Mucosa of rectum (tissue), 2 donors: ENCODE measurements around the gene NCS1.

Experiments
- H3K27ac ChIP-seq, 2 donors: one replicate each; pipeline ENCODE4 v1.7.0; 2013; ENCODE audit warnings: inconsistent platforms in 2 of 2, low read depth in 2 of 2, low read length in 2 of 2
- H3K27me3 ChIP-seq, 2 donors: one replicate each; pipeline ENCODE4 v1.7.0; 2013; ENCODE audit warnings: low read length in 2 of 2; ENCODE audit not compliant: control insufficient read depth in 2 of 2, insufficient read depth in 2 of 2
- H3K36me3 ChIP-seq, 2 donors: one replicate each; pipeline ENCODE4 v1.7.0; 2013; ENCODE audit warnings: low read length in 2 of 2; ENCODE audit not compliant: control insufficient read depth in 2 of 2, insufficient read depth in 2 of 2
- H3K4me1 ChIP-seq, 2 donors: one replicate each; pipeline ENCODE4 v1.7.0; 2013; ENCODE audit warnings: low read length in 2 of 2, mild to moderate bottlenecking in 1 of 2; ENCODE audit not compliant: control insufficient read depth in 2 of 2, insufficient read depth in 2 of 2
- H3K4me3 ChIP-seq, 2 donors: one replicate each; pipeline ENCODE4 v1.7.0; 2013; ENCODE audit warnings: low read length in 2 of 2
- H3K9ac ChIP-seq, 2 donors: one replicate each; pipeline ENCODE4 v1.7.0; 2013; ENCODE audit warnings: low read length in 2 of 2, low read depth in 1 of 2, mild to moderate bottlenecking in 1 of 2
- H3K9me3 ChIP-seq, 2 donors: one replicate each; pipeline ENCODE4 v1.7.0; 2013; ENCODE audit warnings: low read length in 2 of 2; ENCODE audit not compliant: control insufficient read depth in 2 of 2
- donor health status: healthy.
- donor health status: Normal muscosa, but diverticular disease.

The NCS1 gene

DNA sequence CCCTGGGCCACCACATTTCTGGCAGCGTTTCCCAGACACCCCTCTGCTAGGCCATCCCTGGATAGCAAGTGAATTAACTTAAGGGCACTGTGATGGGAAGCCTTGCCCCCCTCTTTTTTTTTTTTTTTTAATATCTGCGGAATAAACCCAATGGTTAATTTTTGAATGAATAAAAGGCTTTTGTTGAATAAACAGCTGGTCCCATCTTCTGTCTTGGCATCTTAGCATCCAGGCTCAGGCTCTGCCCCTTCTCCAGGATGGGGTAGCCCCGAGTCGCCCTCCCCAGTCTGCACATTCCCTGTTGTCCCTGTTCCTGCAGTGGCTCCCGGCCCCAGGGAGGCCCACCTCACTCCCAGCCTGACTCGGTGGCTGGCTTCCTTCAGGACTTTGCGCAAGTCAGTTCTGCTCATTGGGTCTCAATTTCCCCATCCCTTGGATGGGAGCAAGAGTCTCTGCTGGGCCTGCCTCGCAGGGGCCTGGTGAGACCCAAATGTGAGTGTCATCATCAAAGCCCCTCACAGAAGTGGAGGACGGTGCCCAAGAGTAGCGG is 64.3 kb downstream of the NCS1 start:
- no peak overlapping the region for H3K4me3 ChIP-seq
- no peaks in the 10 kb centered on the region for H3K27me3 ChIP-seq
- peak overlapping the region; percentile 12 to 43 for H3K27ac ChIP-seq
- peaks cover 0 to 2% of the 10 kb centered on the region in 2 donors for H3K4me1 ChIP-seq
- H3K9me3 ChIP-seq = no peaks in the 10 kb centered on the region
- no peak overlapping the region for H3K9ac ChIP-seq
- H3K36me3 ChIP-seq = no peaks in the 10 kb centered on the region

DNA sequence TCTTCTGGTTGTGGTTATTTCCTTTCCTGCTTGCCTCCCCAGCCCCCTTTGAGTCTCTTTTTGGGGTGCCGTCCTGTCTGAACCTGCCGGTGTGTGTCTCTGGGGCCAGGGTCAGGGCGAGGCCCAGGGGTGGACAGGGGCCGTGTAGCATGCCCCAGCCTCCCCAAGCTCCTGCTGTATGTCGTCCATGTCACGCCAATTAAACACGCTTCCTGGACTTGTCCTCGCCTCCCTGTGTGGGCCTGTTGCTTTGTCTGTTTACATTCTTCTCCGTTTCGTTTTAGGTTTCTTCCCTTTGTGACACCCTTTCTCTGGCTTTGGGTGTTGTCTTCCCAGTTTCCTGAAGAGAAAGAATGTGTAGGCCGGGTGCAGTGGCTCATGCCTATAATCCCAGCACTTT is 64.9 kb downstream of the NCS1 start:
- Histone ChIP-seq H3K36me3 (no peaks in the 10 kb centered on the region), H3K27me3 (no peaks in the 10 kb centered on the region), H3K9ac (no peak overlapping the region), H3K27ac (peak overlapping the region; percentile 12 to 43), H3K9me3 (no peaks in the 10 kb centered on the region), H3K4me1 (peaks cover 0 to 2% of the 10 kb centered on the region in 2 donors), H3K4me3 (no peak overlapping the region)

DNA sequence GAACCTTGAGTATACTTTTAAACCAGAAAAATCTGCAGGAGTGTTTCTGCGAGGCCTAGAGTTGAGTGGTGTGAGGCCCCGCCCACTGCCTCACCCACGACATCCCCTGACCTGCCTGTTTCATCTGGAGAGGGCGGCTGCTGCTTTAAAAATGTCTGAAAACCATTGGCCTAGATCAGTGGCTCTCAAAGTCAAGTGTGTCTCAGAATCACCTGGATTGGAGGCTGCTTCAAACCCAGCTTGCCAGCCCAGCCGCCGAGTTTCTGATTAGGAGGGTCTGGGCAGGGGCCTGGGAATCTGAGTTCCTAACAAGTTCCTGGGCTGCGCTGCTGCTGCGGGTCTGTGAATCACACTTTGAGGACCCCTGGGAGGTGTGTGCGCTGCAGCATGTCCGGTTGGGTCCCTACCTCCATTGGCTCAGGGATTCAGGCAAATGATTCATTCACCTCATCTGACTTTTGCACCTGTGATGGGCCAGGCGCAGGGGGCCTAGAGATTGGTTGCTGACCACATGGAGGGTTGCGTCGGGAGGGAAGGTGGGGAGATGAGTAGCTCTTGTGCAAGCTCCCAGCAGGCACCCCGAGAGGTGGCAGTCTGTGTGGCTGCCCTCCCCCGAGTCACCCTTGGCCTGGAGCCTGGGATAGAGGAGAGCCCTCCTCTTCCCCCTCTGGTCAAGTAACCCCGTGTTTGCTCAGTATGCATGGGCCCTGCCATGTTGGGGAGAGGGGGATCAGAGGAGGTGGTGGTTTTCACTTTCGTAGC is 65.7 kb downstream of the NCS1 start:
- H3K36me3 ChIP-seq = no peaks in the 10 kb centered on the region
- no peaks in the 10 kb centered on the region for H3K27me3 ChIP-seq
- no peak overlapping the region for H3K9ac ChIP-seq
- peaks cover 2 to 3% of the 10 kb centered on the region in 2 donors for H3K4me1 ChIP-seq
- H3K27ac ChIP-seq = no peak overlapping the region
- no peak overlapping the region for H3K4me3 ChIP-seq
- H3K9me3 ChIP-seq = no peaks in the 10 kb centered on the region

DNA sequence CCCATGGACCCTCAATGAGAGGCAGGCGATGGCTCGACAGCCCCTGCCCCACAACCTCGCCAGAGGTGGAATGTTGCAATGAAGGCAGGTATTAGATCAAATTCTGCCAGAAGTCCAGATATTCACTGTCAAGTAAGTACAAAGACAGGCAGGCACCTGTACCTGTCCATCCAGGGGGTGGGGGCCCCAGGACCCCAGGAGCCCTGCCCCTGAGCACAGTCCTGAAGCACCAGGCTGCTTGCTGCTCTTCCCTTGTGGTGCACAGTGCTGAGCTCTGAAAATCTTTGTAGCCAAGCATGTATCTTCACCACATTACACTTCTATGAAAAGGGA is 67.1 kb downstream of the NCS1 start:
- Histone ChIP-seq H3K36me3 (no peaks in the 10 kb centered on the region), H3K4me3 (no peak overlapping the region), H3K27me3 (no peaks in the 10 kb centered on the region), H3K4me1 (peaks cover 5% of the 10 kb centered on the region in 2 donors), H3K27ac (no peak overlapping the region), H3K9me3 (no peaks in the 10 kb centered on the region), H3K9ac (no peak overlapping the region)

DNA sequence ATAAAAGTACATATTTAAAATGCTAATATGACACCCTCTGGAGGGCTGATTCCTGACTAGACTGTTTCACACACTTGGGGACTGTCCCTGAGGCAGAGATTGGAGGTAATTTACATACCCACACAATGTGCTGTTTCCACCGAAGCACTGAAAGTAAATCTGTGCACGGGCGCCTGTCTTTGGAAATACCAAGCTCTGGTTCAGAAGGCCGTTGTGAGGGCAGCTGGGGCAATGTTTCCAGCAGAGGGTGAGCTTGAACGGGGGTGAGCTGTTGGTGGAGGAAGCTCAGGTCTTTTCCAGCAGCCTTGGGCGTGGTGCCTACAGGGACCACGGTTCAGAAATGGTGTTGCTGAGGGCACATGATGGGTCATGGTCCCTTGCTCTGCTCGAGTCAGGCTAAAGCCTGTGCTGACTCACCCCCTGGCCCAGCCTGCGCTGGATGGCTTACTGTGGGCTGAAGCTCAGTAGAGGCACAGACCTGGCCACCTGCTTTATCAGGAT is 67.6 kb downstream of the NCS1 start:
- Histone ChIP-seq H3K9ac (no peak overlapping the region), H3K27ac (no peak overlapping the region), H3K36me3 (no peaks in the 10 kb centered on the region), H3K27me3 (no peaks in the 10 kb centered on the region), H3K4me1 (peaks cover 5% of the 10 kb centered on the region in 2 donors), H3K4me3 (no peak overlapping the region), H3K9me3 (no peaks in the 10 kb centered on the region)

DNA sequence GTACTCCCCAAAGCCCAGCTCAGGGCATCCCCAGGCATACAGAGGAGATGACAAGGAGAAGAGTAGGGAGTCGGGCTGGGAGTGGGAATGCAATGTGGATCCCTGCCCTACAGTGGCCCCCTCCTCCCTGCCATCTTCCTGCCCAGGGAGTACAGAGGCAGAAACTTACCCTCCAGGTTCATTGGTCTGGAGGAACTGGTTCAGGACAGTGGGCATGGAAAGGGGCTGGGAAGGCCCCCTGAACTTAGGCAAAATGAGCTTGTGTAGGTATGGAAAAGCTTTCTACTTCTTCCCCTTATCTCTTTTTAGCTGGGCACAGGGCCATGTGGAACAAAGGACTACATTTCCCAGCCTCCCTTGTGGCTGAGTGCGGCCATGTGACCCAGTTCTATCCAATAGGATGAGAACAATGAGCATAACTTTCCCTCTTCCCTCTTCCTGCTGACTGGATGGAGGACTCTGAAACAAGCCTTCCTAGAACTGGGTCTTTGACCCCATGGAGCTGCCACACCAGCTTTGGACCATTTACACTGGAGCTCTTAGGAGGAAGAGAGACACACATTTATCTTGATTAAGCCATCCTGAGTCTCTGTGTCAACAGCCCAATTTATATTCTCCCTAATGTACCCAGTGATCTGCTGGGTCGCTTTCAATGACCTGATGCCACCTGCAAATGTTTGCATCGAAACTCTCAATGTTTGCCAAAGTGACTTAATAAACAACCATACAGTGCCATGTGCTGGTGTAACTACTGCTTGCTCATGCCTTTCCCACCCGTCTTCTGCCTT is 68.4 kb downstream of the NCS1 start:
- Histone ChIP-seq H3K36me3 (no peaks in the 10 kb centered on the region), H3K27me3 (no peaks in the 10 kb centered on the region), H3K4me1 (peaks cover 5% of the 10 kb centered on the region in 2 donors), H3K9me3 (no peaks in the 10 kb centered on the region), H3K4me3 (no peak overlapping the region), H3K9ac (no peak overlapping the region), H3K27ac (no peak overlapping the region)

DNA sequence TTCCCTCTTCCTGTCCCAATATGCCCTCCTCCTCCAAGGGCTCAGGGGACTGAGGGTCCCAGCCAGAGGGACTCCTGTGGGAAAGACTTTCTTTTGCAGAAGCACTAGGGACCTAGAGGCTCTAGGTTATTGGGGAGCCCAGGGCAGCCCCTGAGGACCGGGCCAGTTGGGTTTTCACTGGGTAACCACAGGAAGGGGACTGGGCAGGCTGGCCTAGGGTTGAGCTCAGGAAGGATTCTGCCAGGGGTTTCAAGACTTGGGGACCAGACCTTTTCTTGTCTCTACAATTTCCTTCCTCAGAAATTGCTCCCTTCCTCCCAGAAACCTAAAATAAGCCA is 69.0 kb downstream of the NCS1 start:
- no peaks in the 10 kb centered on the region for H3K9me3 ChIP-seq
- H3K4me1 ChIP-seq = peaks cover 5% of the 10 kb centered on the region in 2 donors
- no peaks in the 10 kb centered on the region for H3K36me3 ChIP-seq
- H3K4me3 ChIP-seq = no peak overlapping the region
- H3K27me3 ChIP-seq = no peaks in the 10 kb centered on the region
- H3K9ac ChIP-seq = no peak overlapping the region
- no peak overlapping the region for H3K27ac ChIP-seq

DNA sequence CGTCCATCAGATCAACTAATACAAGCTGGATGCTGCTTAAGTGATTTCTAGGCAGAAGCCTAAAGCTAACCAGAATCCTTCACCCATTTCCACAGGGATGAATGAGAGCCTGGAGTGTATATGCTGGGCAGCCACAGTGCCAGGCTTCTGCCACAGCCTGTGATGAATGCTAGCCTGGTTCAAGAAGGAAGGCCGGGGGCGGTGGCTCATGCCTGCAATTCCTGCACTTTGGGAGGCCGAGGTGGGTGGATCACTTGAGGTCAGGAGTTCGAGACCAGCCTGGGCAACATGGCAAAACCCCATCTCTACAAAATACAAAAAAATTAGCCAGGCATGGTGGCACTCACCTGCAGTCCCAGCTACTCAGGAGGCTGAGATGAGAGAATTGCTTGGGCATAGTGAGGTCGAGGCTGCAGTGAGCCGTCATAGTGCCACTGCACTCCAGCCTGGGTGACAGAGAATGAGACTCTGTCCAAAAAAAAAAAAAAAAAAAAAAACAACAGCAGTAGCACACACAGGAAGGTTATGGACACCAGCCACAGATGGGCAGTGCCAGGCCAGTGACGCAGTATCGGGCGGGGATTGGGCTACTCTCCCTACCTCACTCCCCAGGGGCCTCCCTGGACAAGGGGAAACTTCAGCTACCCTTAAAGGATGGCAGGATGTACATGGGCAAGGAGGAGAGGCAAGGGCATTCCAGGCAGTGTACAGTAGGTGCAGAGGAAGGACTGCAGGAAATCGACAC is 70.2 kb downstream of the NCS1 start:
- Histone ChIP-seq H3K4me3 (peak overlapping the region in 1 of 2 donors; percentile 44), H3K9me3 (no peaks in the 10 kb centered on the region), H3K9ac (no peak overlapping the region), H3K27ac (no peak overlapping the region), H3K36me3 (no peaks in the 10 kb centered on the region), H3K4me1 (peaks cover 5% of the 10 kb centered on the region in 2 donors), H3K27me3 (no peaks in the 10 kb centered on the region)

DNA sequence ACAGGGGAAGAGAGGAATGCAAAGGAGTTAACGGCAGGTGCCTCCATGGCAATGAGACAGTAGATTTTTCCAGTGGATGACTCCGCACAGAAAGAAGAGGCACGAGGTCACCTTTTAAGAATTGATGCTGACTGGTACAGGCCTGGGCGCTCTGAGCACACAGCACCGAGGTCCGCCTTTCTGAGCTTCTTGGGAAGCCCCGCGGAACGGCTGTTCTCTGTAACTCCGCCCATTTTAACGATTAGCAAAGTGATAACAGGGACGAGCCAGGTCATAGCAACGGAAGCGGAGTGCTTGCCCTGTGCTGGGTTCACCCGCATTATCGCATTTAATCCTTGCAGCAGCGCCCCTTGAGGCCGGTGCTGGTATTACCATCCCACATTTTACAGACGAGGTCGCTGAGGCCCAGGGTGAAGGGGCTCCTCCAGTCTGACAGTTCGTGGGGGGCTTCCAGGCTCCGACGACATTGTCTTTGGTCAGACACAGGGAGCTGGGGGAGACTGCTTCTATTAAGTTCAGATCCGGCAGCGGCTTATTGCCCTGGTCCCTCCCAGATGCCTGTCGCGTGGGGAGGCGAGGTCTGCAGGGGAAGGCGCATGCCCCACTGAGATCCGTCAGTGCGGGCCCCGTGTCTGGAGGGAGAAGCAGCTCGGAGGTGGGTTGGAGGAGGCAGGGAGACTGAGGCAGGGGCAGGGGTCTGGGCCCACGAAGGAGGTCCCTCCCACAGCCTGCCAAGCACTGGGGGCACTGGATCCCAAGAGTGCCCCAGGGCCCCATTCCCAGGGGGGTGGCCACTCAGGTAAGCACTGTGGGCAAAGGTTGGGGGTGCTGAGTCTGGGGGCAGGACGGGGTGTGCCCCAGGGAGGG is 71.0 kb downstream of the NCS1 start:
- no peaks in the 10 kb centered on the region for H3K36me3 ChIP-seq
- H3K27me3 ChIP-seq = no peaks in the 10 kb centered on the region
- H3K9ac ChIP-seq = no peak overlapping the region
- peak overlapping the region in 1 of 2 donors; percentile 44 for H3K4me3 ChIP-seq
- H3K4me1 ChIP-seq = peaks cover 5% of the 10 kb centered on the region in 2 donors
- H3K9me3 ChIP-seq = no peaks in the 10 kb centered on the region
- no peak overlapping the region for H3K27ac ChIP-seq
